ENCODE measurements around the gene KLHDC7B. TPM values are rescaled to one million over a fixed set of nuclear protein-coding genes. Genes with fewer than 3 reads are reported as not detected.
A peak's percentile ranks its signal among the peaks of the same experiment; 100 is the strongest.

The KLHDC7B gene
- total and polyA plus RNA-seq, 9 donors: 0.04 to 0.13 (median 0.10) TPM; not detected in 2

GRCh38 chr22:50542416-50542927 is 3.2 kb upstream of the KLHDC7B start:
- Histone ChIP-seq H3K27ac (no peak overlapping the region), H3K27me3 (peaks cover 7% of the 10 kb centered on the region), H3K9me3 (no peaks in the 10 kb centered on the region), H3K4me3 (no peak overlapping the region), H3K4me1 (ENCODE audit: insufficient read depth) (no peaks in the 10 kb centered on the region), H3K36me3 (no peaks in the 10 kb centered on the region)
- DNase-seq: peak in 1 of 5 donors; percentile 13
- WGBS, 3 donors: 93 to 96% (median 93%) methylated on average over 19 of the region's 19 CpGs
- TF ChIP-seq POLR2A (IDR thresholded peaks at IDR 0.05) (no peak), CTCF (IDR thresholded peaks at IDR 0.05) (no peak), EP300 (IDR thresholded peaks at IDR 0.05) (no peak)
- intact Hi-C loops (cut with DNase I): no loop called here

GRCh38 chr22:50544078-50544745 is 1.5 kb upstream of the KLHDC7B start:
- H3K4me3 ChIP-seq: no peak overlapping the region
- 3 to 4% (median 4%) methylated on average over 39 to 52 of the region's 52 CpGs for WGBS, 3 donors
- DNase-seq: peak in 3 of 5 donors; percentile 62 to 72 (median 62)

DNA sequence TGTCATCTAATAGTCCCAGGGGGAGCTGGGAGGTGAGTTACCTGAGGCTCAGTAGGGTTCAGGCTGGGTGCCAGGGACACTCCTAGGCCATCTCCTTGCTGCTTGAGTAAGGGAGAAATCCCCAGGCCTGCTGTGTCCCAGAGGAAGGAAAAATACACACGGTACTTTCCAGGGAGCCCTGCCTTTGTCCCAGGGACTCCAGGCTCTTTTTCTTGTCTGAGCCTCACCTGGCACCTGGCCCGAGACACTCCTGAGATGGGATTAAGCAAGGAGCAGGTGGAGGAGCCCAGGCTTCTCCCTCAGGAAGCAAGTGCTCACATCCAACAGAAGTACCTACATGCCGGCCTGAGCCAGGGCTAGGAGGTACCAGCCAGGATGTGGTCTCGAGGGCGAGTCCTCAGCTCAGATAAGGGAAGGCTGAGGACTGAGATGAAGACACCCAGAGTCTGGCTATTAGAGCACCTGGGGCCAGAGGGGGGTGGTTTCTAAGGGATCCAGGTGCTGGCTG is 899 bp upstream of the KLHDC7B start:
- Histone ChIP-seq H3K4me3 (no peak overlapping the region), H3K27ac (no peak overlapping the region), H3K4me1 (ENCODE audit: insufficient read depth) (no peaks in the 10 kb centered on the region), H3K27me3 (peaks cover 7% of the 10 kb centered on the region), H3K36me3 (no peaks in the 10 kb centered on the region), H3K9me3 (no peaks in the 10 kb centered on the region)
- whole genome bisulfite sequencing, 3 donors: 73 to 87% (median 75%) methylated on average over 5 of the region's 5 CpGs
- DNase-seq: no peak
- intact Hi-C loops (cut with DNase I): no loop called here
- TF ChIP-seq EP300 (IDR thresholded peaks at IDR 0.05) (no peak), POLR2A (IDR thresholded peaks at IDR 0.05) (no peak), CTCF (IDR thresholded peaks at IDR 0.05) (no peak)

More at GRCh38 chr22:50544078-50544745, 1.5 kb upstream of the KLHDC7B start:
- intact Hi-C loops (cut with DNase I): no loop called here
- Histone ChIP-seq H3K4me1 (ENCODE audit: insufficient read depth) (no peaks in the 10 kb centered on the region), H3K27me3 (peaks cover 7% of the 10 kb centered on the region), H3K27ac (no peak overlapping the region), H3K36me3 (no peaks in the 10 kb centered on the region), H3K9me3 (no peaks in the 10 kb centered on the region)
- TF ChIP-seq CTCF (IDR thresholded peaks at IDR 0.05) (no peak), EP300 (IDR thresholded peaks at IDR 0.05) (no peak), POLR2A (IDR thresholded peaks at IDR 0.05) (no peak)

GRCh38 chr22:50546326-50547262 is 895 bp downstream of the KLHDC7B start:
- Histone ChIP-seq H3K9me3 (no peaks in the 10 kb centered on the region), H3K4me1 (ENCODE audit: insufficient read depth) (no peaks in the 10 kb centered on the region), H3K4me3 (no peak overlapping the region), H3K36me3 (no peaks in the 10 kb centered on the region), H3K27me3 (peaks cover 7% of the 10 kb centered on the region), H3K27ac (no peak overlapping the region)
- TF ChIP-seq CTCF (IDR thresholded peaks at IDR 0.05) (no peak), EP300 (IDR thresholded peaks at IDR 0.05) (no peak), POLR2A (IDR thresholded peaks at IDR 0.05) (no peak)
- DNase-seq: no peak
- intact Hi-C loops (cut with DNase I): no loop called here
- WGBS, 3 donors: 25 to 54% (median 26%) methylated on average over 29 to 78 of the region's 78 CpGs
